Neuron (in vitro differentiated cells): ENCODE data around the gene ESX1.

Source experiments
- H2AFZ ChIP-seq: one replicate; pipeline ENCODE4 v1.6.1; 2013; ENCODE audit warnings: low read depth, mild to moderate bottlenecking, inconsistent platforms, low read length, moderate library complexity
- H3K27me3 ChIP-seq: one replicate; pipeline ENCODE4 v1.6.1; 2013; ENCODE audit warnings: low read length; ENCODE audit not compliant: insufficient read depth
- H3K36me3 ChIP-seq: one replicate; pipeline ENCODE4 v1.6.1; 2013; ENCODE audit warnings: low read length; ENCODE audit not compliant: insufficient read depth
- H3K4me1 ChIP-seq: one replicate; pipeline ENCODE4 v1.6.1; 2013; ENCODE audit warnings: low read length; ENCODE audit not compliant: insufficient read depth
- H3K4me3 ChIP-seq: 2 replicates; pipeline ENCODE4 v1.5.1; 2013; ENCODE audit warnings: mild to moderate bottlenecking, low read length, moderate library complexity
- H3K9me3 ChIP-seq: one replicate; pipeline ENCODE4 v1.6.1; 2013; ENCODE audit warnings: low read length

The ESX1 gene

GRCh38 chrX:104254442-104255115 is at the start of gene ESX1:
Gene ESX1, minus strand, starts transcription at chrX:104254933. Its CDS starts 84 bp downstream, at chrX:104254849.
- H3K9me3 ChIP-seq: no peaks in the 10 kb centered on the region
- no peaks in the 10 kb centered on the region for H3K4me1 ChIP-seq
- no peak within 1 kb of the TSS for H3K4me3 ChIP-seq
- no peaks in the 10 kb centered on the region for H3K36me3 ChIP-seq
- no peak within 1 kb of the TSS for H2AFZ ChIP-seq
- peaks cover 68% of the 10 kb centered on the region for H3K27me3 ChIP-seq

- Histone ChIP-seq H3K36me3 (no peaks in the 10 kb centered on the region), H3K27me3 (no peaks in the 10 kb centered on the region), H2AFZ (no peak overlapping the region), H3K4me3 (no peak overlapping the region), H3K4me1 (no peaks in the 10 kb centered on the region), H3K9me3 (no peaks in the 10 kb centered on the region)
These were observed 40.9 kb upstream of the ESX1 start for GRCh38 chrX:104295636-104296035.

GRCh38 chrX:104288961-104289360 is 34.2 kb upstream of the ESX1 start:
- Histone ChIP-seq H3K4me3 (no peak overlapping the region), H3K4me1 (no peaks in the 10 kb centered on the region), H3K9me3 (no peaks in the 10 kb centered on the region), H3K27me3 (peaks cover 8% of the 10 kb centered on the region), H2AFZ (no peak overlapping the region), H3K36me3 (no peaks in the 10 kb centered on the region)

- Histone ChIP-seq H2AFZ (no peak overlapping the region), H3K36me3 (no peaks in the 10 kb centered on the region), H3K27me3 (peaks cover 8% of the 10 kb centered on the region), H3K4me3 (no peak overlapping the region), H3K9me3 (no peaks in the 10 kb centered on the region), H3K4me1 (no peaks in the 10 kb centered on the region)
These were observed 33.5 kb upstream of the ESX1 start for GRCh38 chrX:104288269-104288668.

GRCh38 chrX:104285201-104285600 is 30.5 kb upstream of the ESX1 start:
- Histone ChIP-seq H3K36me3 (no peaks in the 10 kb centered on the region), H3K27me3 (peaks cover 13% of the 10 kb centered on the region)

DNA sequence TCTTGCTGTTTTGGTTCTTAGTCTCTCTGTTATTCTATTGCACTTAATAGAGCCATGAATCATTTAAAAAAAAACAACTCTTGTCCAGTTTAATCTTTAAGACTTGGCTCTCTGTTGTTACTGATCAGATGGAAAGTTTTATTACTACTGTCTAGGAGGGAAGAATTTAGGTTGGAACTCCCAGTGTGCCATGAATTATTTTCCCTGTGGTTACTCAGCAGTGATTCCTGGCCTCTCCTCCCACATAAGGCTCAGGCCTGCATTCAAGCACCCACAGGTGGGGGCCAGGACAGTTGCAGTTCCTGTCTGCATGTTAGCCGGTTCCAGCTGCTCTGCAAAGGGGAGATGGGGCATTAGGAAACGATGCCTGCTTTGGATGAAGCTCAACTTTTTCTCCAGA is 29.8 kb upstream of the ESX1 start:
- Histone ChIP-seq H3K9me3 (no peaks in the 10 kb centered on the region), H3K4me3 (no peak overlapping the region), H2AFZ (no peak overlapping the region), H3K4me1 (no peaks in the 10 kb centered on the region), H3K36me3 (no peaks in the 10 kb centered on the region), H3K27me3 (peaks cover 13% of the 10 kb centered on the region)

More at GRCh38 chrX:104285201-104285600, 30.5 kb upstream of the ESX1 start:
- Histone ChIP-seq H3K9me3 (no peaks in the 10 kb centered on the region), H2AFZ (no peak overlapping the region), H3K4me1 (no peaks in the 10 kb centered on the region), H3K4me3 (no peak overlapping the region)

DNA sequence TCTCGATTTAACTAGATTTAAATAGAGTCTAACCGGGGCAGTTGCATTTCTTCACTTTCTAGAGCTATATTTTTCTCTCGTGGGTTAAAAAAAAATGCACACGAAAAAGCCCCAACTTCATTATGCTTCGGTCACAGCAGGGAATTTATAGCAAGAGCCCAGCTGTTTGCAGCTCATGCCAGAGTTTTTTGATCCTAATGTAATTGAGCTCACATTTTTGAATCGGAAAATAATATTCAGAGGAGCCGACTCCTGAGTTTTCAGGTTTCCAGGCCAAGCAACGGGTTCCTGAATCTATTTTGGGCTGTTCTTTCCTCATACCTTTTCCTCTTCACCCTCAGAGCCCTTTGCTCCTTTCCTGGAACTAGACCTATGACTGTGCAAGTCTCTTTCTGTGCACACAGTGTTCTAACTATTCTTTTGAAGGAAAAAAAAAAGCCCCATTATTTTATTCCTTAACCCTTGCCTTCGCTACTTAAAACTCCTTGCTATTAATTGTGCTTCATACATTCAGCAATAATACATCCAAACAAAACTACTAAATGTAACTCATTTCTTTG is 27.5 kb upstream of the ESX1 start:
- no peaks in the 10 kb centered on the region for H3K36me3 ChIP-seq
- H2AFZ ChIP-seq: no peak overlapping the region
- H3K27me3 ChIP-seq: peaks cover 13% of the 10 kb centered on the region
- H3K4me1 ChIP-seq: no peaks in the 10 kb centered on the region
- H3K9me3 ChIP-seq: no peaks in the 10 kb centered on the region
- H3K4me3 ChIP-seq: no peak overlapping the region

GRCh38 chrX:104281564-104281963 is 26.8 kb upstream of the ESX1 start:
- H3K4me1 ChIP-seq: no peaks in the 10 kb centered on the region
- H2AFZ ChIP-seq: no peak overlapping the region
- no peak overlapping the region for H3K4me3 ChIP-seq

GRCh38 chrX:104280609-104281008 is 25.9 kb upstream of the ESX1 start:
- Histone ChIP-seq H3K4me1 (no peaks in the 10 kb centered on the region), H3K9me3 (no peaks in the 10 kb centered on the region), H3K4me3 (no peak overlapping the region), H3K27me3 (peaks cover 13% of the 10 kb centered on the region), H2AFZ (no peak overlapping the region), H3K36me3 (no peaks in the 10 kb centered on the region)

More at GRCh38 chrX:104281564-104281963, 26.8 kb upstream of the ESX1 start:
- Histone ChIP-seq H3K36me3 (no peaks in the 10 kb centered on the region), H3K9me3 (no peaks in the 10 kb centered on the region), H3K27me3 (peaks cover 13% of the 10 kb centered on the region)

DNA sequence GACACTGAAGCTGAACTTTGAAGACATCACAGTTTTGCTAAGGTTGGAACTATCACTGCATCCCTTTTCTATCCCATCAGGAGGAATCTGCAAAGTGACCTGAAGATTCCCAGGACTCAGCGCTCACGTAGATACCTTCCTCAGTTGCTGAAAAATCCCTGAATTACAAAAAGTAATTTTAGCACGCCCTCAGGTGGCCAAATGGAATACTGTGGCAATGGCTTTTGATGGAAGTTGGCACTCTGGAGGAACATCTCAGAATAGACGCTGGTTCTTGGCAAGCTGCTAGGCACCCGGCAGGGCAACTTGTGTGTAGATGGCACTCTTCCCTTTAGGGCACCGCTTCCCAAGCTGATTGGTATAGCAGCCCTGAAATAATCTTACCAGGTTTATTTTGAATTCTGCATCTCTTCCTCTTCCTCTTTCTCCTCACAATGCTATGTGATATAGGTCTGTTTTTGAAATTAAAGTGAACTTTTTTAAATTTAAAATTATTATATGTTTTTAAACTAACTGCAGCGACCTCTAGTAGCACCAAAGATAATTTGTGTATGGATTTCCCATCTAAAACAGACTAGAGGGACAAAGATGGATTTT is 16.3 kb upstream of the ESX1 start:
- Histone ChIP-seq H3K4me1 (no peaks in the 10 kb centered on the region), H3K4me3 (no peak overlapping the region), H3K9me3 (no peaks in the 10 kb centered on the region), H3K36me3 (no peaks in the 10 kb centered on the region), H3K27me3 (peaks cover 6% of the 10 kb centered on the region), H2AFZ (no peak overlapping the region)

DNA sequence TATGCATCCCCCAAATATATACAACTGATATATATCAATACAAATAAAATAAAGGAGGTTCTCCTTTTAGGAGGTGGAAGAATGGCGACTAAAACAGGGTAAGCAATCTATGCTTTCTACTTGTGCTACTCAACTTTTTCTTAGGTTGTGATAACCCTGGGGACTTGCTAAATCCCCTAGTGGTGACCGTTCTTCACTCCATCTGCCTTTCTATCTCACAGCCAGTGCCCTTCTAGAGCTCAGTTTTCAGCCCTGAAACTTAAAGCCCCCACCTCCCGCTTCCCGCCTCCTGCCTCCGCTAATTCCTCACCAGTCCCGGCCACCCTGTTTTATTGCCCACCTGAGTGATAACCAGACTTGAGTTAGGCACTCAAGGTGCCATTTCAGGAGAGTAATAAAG is 15.5 kb upstream of the ESX1 start:
- H3K4me1 ChIP-seq: no peaks in the 10 kb centered on the region
- H3K9me3 ChIP-seq: no peaks in the 10 kb centered on the region
- H2AFZ ChIP-seq: no peak overlapping the region
- peaks cover 6% of the 10 kb centered on the region for H3K27me3 ChIP-seq
- no peak overlapping the region for H3K4me3 ChIP-seq
- no peaks in the 10 kb centered on the region for H3K36me3 ChIP-seq

GRCh38 chrX:104255465-104255864 is 732 bp upstream of the ESX1 start:
- no peaks in the 10 kb centered on the region for H3K36me3 ChIP-seq
- H3K4me3 ChIP-seq: no peak overlapping the region
- H3K27me3 ChIP-seq: peaks cover 65% of the 10 kb centered on the region
- no peaks in the 10 kb centered on the region for H3K9me3 ChIP-seq
- no peaks in the 10 kb centered on the region for H3K4me1 ChIP-seq
- H2AFZ ChIP-seq: no peak overlapping the region

DNA sequence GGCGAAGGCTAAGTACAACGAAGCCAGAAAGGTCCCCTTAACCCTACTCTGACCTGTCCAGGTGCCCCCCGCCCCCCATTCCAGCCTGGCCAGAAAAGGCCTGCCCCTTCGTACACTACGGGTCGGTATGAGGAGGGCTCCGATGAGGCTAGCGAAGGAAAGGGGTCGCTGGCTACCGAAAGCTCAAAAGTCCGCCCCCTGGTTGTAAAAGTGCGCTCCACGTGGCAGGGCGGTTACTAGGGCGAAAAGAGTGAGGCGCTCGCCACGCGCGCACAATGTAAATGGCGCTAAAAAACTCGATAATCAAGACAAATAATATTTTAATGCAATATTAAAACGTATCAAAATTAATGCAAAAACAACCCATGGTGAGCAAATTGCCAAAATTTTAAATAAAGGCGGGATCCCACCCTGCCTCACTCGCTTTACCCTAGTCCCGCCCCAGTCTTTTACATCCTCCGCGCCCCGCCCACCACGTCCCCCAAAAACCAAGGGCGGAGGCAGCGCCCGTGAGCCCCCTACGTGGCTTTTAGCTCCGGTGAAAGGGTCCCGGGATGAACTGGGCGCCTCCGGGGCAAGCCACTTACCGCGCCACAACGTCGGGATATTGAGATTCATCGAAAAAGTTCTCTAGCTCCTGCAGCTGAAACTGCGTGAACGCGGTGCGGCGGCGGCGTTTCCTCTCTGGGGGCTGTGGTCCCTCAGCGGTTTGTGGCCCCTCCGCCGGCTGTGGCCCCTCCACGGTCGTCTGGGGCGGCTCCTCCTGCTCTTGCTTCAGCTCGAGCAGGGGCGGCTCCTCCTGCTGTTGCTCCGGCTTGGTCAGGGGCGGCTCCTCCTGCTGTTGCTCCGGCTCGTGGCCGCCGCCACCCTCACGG is 929 bp downstream of the ESX1 start:
- Histone ChIP-seq H3K4me3 (no peak overlapping the region), H3K9me3 (no peaks in the 10 kb centered on the region), H3K27me3 (peaks cover 69% of the 10 kb centered on the region), H2AFZ (no peak overlapping the region), H3K4me1 (no peaks in the 10 kb centered on the region), H3K36me3 (no peaks in the 10 kb centered on the region)
